ENCODE measurements around the gene IRGC.

The IRGC gene

GRCh38 chr19:43739439-43740235, 23.8 kb downstream of the IRGC start:
- TF ChIP-seq TAF1 (IDR thresholded peaks at IDR 0.05; ENCODE audit: low read depth): no peak
- no peak for TF ChIP-seq EGR1 (IDR thresholded peaks at IDR 0.05)
- TF ChIP-seq MAX (IDR thresholded peaks at IDR 0.05): peak; percentile 40; the same call in 1 of the 2 replicates
- no peak for TF ChIP-seq CEBPB (IDR thresholded peaks at IDR 0.05)
- no peak for TF ChIP-seq RAD21 (IDR thresholded peaks at IDR 0.05; ENCODE audit: low read depth)
- no peak for TF ChIP-seq CREB1 (IDR thresholded peaks at IDR 0.05; ENCODE audit: low read depth)
- TF ChIP-seq TEAD4 (IDR thresholded peaks at IDR 0.05): peak; percentile 20; the same call in 1 of the 2 replicates
- no peak for TF ChIP-seq USF1 (IDR thresholded peaks at IDR 0.05)
- TF ChIP-seq EP300 (IDR thresholded peaks at IDR 0.05; ENCODE audit: borderline replicate concordance): no peak
- TF ChIP-seq REST (IDR thresholded peaks at IDR 0.05; ENCODE audit: low read depth): no peak
- no peak for TF ChIP-seq TCF12 (IDR thresholded peaks at IDR 0.05; ENCODE audit: low read depth)
- no peak for TF ChIP-seq NFIC (IDR thresholded peaks at IDR 0.05)

GRCh38 chr19:43741075-43741825, 25.4 kb downstream of the IRGC start:
- TF ChIP-seq RAD21 (IDR thresholded peaks at IDR 0.05; ENCODE audit: low read depth) (no peak), EGR1 (IDR thresholded peaks at IDR 0.05) (no peak), MAX (IDR thresholded peaks at IDR 0.05) (no peak), TEAD4 (IDR thresholded peaks at IDR 0.05) (no peak), CREB1 (IDR thresholded peaks at IDR 0.05; ENCODE audit: low read depth) (no peak), ZBTB7A (IDR thresholded peaks at IDR 0.05; ENCODE audit: low read depth) (no peak), NFIC (IDR thresholded peaks at IDR 0.05) (no peak)

- TF ChIP-seq RAD21 (IDR thresholded peaks at IDR 0.05; ENCODE audit: low read depth) (no peak), NFIC (IDR thresholded peaks at IDR 0.05) (no peak)
These were observed 27.2 kb downstream of the IRGC start for GRCh38 chr19:43743059-43743458.

- no peak for TF ChIP-seq TEAD4 (IDR thresholded peaks at IDR 0.05)
- no peak for TF ChIP-seq USF1 (IDR thresholded peaks at IDR 0.05)
- no peak for TF ChIP-seq FOXM1 (IDR thresholded peaks at IDR 0.05; ENCODE audit: borderline replicate concordance, low read depth)
- TF ChIP-seq CREB1 (IDR thresholded peaks at IDR 0.05; ENCODE audit: low read depth): no peak
- no peak for TF ChIP-seq NFIC (IDR thresholded peaks at IDR 0.05)
- no peak for TF ChIP-seq TCF12 (IDR thresholded peaks at IDR 0.05; ENCODE audit: low read depth)
- TF ChIP-seq EP300 (IDR thresholded peaks at IDR 0.05; ENCODE audit: borderline replicate concordance): no peak
- TF ChIP-seq RAD21 (IDR thresholded peaks at IDR 0.05; ENCODE audit: low read depth): no peak
- TF ChIP-seq EGR1 (IDR thresholded peaks at IDR 0.05): no peak
- TF ChIP-seq MAX (IDR thresholded peaks at IDR 0.05): no peak
- no peak for TF ChIP-seq TAF1 (IDR thresholded peaks at IDR 0.05; ENCODE audit: low read depth)
- TF ChIP-seq CEBPB (IDR thresholded peaks at IDR 0.05): no peak
These were observed 31.8 kb downstream of the IRGC start for GRCh38 chr19:43747557-43748204.

- TF ChIP-seq USF1 (IDR thresholded peaks at IDR 0.05): no peak
- TF ChIP-seq NFIC (IDR thresholded peaks at IDR 0.05): no peak
- no peak for TF ChIP-seq TCF12 (IDR thresholded peaks at IDR 0.05; ENCODE audit: low read depth)
- TF ChIP-seq REST (IDR thresholded peaks at IDR 0.05; ENCODE audit: low read depth): no peak
- TF ChIP-seq CEBPB (IDR thresholded peaks at IDR 0.05): no peak
- TF ChIP-seq CREB1 (IDR thresholded peaks at IDR 0.05; ENCODE audit: low read depth): no peak
- no peak for TF ChIP-seq EGR1 (IDR thresholded peaks at IDR 0.05)
- TF ChIP-seq EP300 (IDR thresholded peaks at IDR 0.05; ENCODE audit: borderline replicate concordance): no peak
- TF ChIP-seq ZBTB7A (IDR thresholded peaks at IDR 0.05; ENCODE audit: low read depth): no peak
These were observed 32.3 kb downstream of the IRGC start for GRCh38 chr19:43748205-43748594.
